HTERT RPE-1 (cell line): ENCODE results near the gene MAP1B.

Source experiments
- in situ Hi-C: fragments of 300-500 bp; cut with MboI; formaldehyde crosslinking; loops from 4 replicates; pipeline ENCODE4 v1.14.3; 2020; ENCODE audit warnings: low sequenced_read_pairs

The MAP1B gene

DNA sequence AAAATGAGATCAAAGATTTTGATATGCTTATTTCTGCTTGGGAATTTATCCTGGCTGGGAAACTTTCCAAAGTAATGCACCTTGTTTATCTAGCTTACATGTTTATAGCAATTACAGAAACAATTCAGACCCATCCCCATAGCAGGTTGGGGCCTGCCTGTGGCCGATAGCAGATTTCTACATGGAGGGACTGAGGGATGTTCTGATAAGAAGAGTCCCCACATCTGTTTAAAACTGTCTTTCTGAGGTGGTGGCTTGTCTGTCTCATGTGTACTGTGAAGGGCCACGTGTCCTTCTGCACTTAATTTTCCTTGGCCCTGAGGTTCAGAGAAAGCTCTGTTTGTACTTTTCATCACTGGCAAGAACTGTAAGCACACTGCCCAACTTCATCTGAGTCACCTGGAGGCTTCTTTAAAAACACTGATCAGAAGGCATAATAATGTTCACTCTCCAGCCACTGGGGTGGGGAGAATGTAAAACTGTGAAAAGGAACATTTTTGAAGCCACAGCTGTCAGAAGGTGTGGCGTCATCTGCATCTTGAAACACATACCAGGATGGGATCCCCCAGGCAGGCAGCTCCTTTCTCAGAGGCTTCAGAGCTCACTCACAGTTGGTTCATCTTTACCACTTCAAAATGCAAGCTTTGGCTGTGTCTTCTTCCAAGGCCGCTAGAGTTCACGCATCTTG, 80.3 kb downstream of the MAP1B start:
- in situ Hi-C loops, result no loop called here

DNA sequence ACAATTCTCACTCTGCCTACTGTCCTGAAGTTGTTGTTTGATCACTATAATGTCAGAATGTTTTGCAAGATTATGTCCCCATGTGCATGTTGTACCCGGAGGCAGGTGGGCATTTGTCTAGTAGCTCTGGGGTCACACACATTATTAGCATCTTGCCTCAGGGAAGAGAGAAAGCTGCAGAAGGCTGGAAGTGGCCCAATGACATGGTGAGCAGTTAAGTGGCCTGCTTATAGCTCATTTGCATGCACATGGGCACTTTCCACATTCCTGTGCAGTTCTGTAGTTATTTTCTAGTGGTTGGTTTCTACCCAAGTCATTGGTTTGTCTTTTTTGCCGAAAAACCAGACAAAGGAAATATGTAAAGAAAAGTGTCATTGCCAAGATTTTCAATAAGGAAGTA, 80.9 kb downstream of the MAP1B start:
- in situ Hi-C loops, result no loop called here

DNA sequence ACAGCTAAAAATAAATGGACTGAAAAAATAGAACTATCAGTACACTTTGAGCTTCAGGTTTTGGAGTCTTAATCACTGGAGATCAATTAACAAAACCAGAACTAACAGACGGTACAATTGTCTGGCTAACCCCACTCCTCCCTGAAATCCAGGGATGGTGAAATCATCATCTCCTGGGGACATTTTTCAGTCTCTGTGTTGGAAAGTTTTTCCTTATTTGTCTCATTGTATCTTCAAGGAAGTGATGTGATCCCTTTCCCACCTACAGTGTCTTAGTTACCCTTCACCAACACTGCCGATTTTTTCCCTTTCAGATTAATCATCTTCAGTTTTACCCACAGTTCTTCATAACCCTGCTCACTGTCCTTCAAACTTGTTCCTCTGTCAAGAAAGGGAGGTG, 81.9 kb downstream of the MAP1B start:
- in situ Hi-C loops, result no loop called here

DNA sequence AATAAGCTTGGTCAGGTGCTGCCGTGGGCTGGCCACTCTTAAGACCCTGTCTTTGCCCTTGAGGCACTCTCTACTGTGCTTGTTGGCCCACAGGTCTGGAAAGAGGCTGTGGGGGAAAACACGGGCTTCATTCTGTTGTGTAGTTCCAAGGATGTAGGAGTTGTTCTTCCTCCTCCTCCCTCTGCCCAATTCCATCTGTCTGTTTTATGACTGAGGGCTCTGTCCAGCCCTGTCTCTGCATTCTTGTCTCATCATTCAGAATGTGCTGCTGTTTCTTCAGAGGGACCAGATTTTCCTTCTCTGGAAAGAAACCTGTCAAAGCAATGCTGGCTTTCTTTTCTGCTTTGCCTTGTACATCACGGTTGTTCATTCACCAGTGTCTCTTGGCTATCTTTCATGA, 84.1 kb downstream of the MAP1B start:
- in situ Hi-C loops, result no loop called here

DNA sequence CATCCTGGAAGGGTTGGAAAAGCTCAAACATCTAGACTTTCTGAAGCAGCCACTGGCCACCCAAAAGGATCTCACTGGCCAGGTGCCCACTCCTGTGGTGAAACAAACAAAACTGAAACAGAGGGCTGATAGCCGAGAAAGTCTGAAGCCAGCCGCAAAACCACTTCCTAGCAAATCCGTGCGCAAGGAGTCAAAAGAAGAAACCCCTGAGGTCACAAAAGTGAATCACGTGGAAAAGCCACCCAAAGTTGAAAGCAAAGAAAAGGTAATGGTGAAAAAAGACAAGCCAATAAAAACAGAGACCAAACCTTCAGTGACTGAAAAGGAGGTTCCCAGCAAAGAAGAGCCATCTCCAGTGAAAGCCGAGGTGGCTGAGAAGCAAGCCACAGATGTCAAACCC, 87.6 kb downstream of the MAP1B start:
- in situ Hi-C loops, result no loop called here

DNA sequence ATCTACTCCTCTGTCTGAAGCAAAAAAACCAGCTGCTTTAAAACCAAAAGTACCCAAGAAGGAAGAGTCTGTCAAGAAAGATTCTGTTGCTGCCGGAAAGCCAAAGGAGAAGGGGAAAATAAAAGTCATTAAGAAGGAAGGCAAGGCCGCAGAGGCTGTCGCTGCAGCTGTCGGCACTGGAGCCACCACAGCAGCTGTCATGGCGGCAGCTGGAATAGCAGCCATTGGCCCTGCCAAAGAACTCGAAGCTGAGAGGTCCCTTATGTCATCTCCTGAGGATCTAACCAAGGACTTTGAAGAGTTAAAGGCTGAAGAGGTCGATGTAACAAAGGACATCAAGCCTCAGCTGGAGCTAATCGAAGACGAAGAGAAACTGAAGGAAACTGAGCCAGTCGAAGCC, 88.3 kb downstream of the MAP1B start:
- in situ Hi-C loops, result no loop called here

DNA sequence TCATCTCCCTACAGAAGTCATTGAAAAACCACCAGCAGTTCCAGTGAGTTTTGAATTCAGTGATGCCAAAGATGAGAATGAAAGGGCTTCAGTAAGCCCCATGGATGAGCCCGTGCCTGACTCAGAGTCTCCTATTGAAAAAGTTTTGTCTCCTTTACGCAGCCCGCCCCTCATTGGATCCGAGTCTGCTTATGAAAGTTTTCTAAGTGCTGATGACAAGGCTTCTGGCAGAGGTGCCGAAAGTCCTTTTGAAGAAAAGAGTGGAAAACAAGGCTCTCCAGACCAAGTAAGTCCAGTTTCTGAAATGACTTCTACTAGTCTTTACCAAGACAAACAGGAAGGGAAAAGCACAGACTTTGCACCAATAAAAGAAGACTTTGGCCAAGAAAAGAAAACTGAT, 90.1 kb downstream of the MAP1B start:
- in situ Hi-C loops, result no loop called here

DNA sequence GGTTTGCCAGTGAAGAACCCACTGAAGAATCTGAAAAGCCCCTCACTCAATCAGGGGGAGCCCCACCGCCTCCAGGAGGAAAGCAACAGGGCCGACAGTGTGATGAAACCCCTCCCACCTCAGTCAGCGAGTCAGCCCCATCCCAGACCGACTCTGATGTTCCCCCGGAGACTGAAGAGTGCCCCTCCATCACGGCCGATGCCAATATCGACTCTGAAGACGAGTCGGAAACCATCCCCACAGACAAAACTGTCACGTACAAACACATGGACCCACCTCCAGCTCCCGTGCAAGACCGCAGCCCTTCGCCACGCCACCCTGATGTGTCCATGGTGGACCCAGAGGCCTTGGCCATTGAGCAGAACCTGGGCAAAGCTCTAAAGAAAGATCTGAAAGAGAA, 92.4 kb downstream of the MAP1B start:
- in situ Hi-C loops, result no loop called here

DNA sequence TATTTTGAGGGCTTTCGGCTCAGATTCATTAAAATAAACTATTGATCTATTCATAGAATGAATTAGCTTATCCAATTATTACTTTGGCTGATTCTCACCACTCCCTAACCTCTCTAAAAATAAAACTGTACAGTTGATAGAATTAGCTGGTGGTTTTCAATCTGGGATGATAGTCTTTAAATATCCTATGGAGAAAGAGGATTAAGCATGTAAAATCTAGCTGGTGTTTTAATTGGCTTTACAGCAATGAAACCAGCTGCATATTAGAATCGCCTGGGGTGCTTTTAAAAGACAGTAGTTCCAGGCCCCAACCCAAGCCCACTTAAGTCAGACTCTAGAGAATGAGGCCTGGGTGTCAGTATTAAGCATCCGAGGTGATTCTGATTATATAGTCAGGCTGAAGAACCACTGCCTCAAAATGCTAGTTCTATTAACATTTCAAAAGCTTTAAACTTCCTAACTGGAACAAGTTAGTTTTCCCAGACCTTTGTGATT, 95.1 kb downstream of the MAP1B start:
- in situ Hi-C loops, result no loop called here

DNA sequence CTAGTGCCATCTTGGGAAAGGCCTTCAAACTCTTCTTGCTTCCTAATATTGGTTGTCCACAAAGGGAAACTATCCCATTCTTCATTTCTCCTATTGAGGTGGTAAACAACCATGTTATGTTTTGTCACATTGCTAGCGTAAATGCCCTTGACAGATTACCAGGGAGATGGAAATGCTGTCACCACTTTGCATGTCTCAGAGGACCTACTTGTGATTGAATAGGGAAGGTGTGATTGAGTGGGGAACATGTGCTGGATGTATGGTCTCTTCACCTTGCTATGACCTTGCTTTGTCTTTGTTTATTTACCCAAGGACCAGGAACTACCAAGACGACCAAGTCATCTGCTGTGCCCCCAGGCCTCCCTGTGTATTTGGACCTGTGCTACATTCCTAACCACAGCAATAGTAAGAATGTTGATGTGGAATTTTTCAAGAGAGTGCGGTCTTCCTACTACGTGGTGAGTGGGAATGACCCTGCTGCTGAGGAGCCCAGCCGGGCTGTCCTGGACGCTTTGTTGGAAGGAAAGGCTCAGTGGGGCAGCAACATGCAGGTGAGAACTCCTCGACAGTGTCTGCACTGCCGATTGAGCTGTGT, 96.1 kb downstream of the MAP1B start:
- in situ Hi-C loops, result no loop called here

DNA sequence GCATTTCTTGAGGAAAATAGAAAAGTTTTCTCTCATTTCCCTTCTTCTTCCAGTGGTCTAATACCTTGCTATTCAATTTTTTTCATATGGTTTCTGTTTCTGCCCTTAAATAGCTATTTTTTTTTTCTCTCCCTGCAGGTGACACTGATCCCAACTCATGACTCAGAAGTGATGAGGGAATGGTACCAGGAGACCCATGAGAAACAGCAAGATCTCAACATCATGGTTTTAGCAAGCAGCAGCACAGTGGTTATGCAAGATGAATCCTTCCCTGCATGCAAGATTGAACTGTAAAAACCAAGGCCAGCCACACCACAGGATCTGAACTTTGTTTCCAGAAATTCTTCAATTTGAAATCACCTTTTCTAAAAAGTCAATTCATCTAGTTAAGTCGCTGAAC, 97.7 kb downstream of the MAP1B start:
- in situ Hi-C loops, result no loop called here

DNA sequence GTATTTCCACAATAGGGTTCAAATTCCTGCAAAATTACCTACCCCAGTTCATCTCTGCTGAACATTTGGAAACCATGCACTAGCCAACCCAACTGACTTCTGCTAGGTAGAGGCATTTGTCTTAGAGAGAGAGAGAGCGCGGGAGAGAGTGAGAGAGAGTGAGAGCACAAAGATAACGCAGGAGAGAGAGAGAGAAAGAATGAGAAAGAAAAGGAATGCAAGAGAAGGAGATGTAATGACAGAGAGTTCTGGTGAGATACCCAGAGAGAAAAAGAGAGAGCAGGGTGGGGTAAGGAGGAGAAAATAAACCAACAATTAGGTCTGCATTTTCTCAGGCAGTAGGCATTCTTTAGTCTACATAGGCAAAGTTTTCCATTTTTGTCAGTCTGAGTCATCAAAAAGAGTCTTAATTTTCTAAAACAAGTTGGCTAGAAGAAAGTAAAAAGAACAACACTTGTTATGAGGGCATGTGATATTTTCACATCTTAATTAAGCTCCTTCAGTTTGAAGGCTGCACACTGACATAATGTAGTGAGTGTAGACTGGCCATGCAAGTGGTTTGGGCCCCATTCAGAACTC, 98.2 kb downstream of the MAP1B start:
- in situ Hi-C loops, result no loop called here

DNA sequence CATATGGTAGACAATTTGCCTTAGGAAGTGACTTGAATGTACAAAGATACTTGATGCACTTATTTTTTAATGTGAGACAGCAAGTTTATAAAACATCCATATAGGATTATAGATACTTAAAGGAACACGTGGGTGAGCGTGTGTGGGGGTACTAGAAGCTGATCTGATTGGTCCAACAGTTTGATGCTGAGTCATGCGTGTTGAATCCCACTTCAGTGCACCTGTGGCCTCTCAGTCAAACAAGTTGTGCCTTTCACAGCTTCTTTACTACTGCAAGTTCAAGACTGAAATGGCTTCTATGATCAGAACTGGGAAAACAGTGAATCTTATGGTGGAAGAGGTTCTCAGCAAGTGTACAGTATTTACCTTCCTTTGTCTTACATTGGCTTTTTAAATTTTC, 98.9 kb downstream of the MAP1B start:
- in situ Hi-C loops, result no loop called here

DNA sequence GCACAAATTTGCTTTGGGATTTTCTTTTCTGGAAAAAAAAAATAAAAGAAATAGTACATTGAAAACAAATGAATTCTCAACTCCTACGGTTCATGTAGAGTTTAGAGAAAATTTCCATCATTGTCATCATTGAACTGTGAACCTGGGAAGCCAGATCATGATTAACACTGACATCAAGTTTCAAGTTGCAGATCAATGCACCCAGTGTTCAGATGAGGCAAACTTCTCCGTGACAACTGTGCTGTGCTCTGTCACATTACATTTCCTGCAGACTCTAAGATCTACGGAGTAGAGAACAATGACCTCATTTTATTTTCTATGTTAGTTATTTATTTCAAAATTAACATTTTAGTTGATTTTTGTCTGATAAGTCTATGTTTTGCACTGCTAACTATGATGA, 99.7 kb downstream of the MAP1B start:
- in situ Hi-C loops, result no loop called here

DNA sequence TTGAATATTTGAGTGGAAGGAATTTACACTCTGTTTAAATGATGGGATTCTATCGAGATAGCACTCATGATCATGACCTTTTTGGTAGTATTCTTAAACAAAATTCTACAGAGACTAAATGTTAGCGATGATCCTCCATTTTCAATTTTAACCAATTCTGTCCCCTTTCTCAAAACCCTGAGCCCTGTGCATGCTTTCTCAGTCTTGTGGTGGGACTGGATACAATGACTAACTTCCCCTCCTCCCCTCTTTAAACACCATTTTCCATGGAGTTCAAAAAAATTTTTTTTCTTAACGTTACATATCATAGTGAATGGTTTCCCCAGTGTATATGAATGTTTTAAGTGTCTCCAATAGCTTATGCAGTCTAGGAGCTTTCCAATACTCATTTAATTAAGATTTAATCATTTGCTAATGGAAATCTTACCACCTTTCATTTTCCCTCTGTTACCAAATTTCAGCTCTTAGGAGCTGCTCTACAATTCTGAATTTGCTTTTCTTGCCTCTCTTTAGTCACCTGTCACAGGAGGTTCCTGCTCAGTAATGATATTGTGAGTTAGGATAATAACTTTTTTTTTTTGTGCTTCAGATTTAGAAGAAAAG, 101.2 kb downstream of the MAP1B start:
- in situ Hi-C loops, result no loop called here

DNA sequence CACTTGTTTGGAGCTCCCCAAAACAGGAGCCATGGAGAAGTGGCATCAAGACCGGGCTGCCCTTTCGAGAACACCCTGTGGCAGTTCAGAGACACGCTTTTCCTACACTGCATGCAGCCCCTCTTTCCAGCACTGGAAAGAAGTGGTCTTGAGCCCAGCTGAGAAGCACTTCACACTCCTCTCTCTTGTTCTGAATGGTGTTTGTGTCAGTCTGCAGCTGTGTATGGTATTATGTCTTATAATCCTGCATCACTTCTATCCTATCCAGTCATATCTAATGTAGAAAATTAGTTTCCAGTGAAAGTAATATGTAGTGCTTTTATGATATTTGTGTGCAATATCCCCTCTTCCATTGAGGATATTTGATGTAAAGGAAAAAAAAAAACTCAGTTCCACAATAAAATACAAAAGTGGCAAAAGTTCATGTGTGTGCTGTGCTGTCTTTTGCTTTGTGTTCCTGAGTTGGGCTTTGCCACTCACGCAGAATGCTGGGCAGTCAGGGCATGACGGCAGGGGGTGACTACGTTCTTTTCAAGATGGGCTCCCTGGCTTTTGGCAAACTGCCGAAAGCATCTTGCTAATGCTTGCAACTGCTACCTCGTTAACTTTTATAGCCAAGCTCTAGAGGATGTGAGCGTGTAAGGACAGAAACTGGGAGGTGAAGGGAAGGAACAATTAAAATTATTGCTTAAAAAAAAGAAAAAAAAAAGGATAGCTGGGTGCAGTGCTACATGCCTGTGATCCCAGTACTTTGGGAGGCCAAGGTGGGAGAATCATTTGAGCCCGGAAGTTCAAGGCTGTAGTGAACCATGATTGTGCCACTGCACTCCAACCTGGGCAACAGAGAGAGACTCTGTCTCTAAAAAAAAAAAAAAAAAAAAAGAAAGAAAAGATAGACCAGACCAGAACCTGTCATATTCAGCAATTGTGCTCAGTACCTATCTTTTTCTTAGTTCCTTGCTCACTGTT, 102.2 kb downstream of the MAP1B start:
- in situ Hi-C loops, result no loop called here

DNA sequence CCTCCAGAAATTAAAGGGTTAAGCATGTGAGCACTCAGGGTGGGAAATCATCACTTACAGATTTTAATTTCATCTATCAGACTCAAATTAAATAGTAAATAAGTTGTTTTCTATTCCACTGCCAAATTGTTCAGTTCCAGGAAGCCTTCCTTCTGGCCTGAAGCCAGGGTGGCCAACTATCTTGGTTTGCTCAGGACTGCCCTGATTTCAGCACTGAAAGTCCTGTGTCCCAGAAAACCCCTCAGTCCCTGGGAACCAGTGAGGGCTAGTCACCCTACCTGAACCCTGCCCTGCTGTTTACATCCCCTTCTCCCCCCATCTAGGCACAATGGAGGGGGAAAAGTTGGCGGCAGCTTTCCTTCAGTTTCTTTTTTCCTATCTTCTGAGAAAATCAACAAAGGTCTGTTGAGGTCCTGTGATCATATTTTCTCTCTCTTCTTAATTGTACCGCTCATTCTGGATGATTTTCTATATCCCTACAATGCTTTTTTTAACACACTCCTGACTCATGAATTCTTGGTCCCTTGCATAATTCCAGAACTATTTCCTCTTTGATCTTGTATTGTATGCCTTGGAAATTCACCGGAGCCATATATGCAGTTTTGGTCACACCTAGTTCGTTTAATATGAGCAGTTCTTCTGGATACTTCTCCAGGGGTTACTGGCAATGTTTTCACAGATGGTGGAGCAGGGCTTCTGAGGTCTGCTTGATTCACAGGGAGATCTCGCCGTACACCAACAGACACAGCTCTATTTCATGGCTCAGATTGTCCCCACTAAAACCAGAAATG, 103.8 kb downstream of the MAP1B start:
- in situ Hi-C loops, result no loop called here

DNA sequence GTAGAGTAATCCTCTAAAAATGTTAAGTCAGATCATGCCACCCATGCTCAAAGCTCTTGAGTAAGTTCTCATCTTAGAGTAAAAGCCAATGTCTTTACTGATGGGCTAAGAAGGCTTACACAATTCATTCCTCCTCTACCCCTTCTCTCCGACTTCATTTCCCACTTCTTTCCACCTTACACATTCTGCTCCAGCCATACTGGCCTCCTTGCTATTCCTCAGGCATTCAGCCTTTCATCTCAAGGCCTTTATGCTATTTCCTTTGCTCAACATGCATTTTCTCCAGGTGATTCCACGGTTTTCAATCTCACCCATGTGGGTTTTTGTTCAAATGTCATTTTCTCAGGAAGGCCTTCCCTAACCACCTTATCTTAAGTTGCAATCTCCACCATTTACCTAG, 104.9 kb downstream of the MAP1B start:
- in situ Hi-C loops, result no loop called here

DNA sequence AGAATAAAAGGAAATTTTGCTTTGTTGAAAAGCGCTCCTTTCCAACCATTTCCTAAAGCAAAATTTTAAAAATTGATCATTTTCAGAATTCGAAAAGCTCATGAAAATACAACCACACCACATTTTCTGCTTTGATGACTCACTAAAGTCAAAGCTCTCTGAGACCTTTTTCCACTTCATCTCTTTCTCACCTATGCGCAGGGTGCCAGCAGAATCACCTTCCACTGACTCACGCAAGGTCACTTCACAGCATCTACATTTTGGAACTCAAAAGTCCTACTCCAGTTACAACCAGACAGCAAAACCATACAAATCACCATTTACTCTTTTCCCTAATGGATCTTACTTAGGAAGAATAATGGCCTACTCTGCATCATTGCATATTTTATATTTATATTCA, 106.2 kb downstream of the MAP1B start:
- in situ Hi-C loops, result no loop called here

DNA sequence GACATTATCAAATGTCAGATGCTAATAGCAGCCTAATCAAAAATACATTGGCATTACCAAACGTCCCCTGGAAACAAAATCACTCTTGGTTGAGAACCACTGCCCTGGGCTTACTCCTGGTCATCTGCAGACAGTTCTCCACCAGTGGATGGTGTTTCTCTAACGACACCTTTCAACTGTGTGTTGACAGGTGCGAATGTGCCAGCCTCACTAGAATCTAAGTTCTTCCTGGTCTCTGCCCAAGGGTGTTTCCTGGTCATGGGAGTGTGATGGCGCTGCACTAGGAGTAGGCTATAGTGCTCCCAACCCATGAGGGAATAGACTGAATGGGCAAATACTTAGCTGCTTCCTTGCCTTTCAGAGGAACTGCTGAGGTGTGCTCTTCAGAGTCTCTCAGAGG, 106.9 kb downstream of the MAP1B start:
- in situ Hi-C loops, result no loop called here
